Motor neuron (in vitro differentiated cells): Measurements from ENCODE around the gene SF1. TPM values are rescaled to one million over a fixed set of nuclear protein-coding genes. Genes with fewer than 3 reads are reported as not detected.

Source experiments
- ATAC-seq, 8 experiments: fragments of 200-7000 bp; cut with Tn5 transposase; replicated peaks in 6 of 8; 2 replicates each; pipeline ENCODE4 v1.8.0; 2021; ENCODE audit warnings: mild to moderate bottlenecking in 8 of 8, moderate library complexity in 8 of 8
- H3K27ac ChIP-seq, 2 donors: fragments of 250-450 bp; sonication (Bioruptor Pico); 2 replicates each; pipeline ENCODE4 v1.9.0; 2021; ENCODE audit warnings: antibody characterized with exemption in 2 of 2, mild to moderate bottlenecking in 2 of 2, moderate library complexity in 1 of 2
- H3K4me1 ChIP-seq, 2 donors: fragments of 250-450 bp; sonication (Bioruptor Pico); replicated peaks in 1 of 2; 2 replicates each; pipeline ENCODE4 v1.6.1; 2021; ENCODE audit warnings: antibody characterized with exemption in 2 of 2, mild to moderate bottlenecking in 2 of 2, moderate library complexity in 1 of 2
- H3K4me3 ChIP-seq, 5 donors: fragments of 250-450 bp; sonication (Bioruptor Pico); 2 replicates each; pipeline ENCODE4 v1.9.0; 2021; ENCODE audit warnings: antibody characterized with exemption in 5 of 5, mild to moderate bottlenecking in 5 of 5, moderate library complexity in 4 of 5
- WGBS, 10 experiments: fragments of 450-650 bp; shearing (Covaris generic); methylation state at CpG; one replicate each; pipeline ENCODE4 v1.0.0; 2022; 5-methylcytosine and 5-hydroxymethylcytosine counted together
- in situ Hi-C, 9 experiments: fragments of 400-800 bp; cut with MboI; loops; one replicate each; pipeline ENCODE4 v1.15.0; 2021; ENCODE audit warnings: low sequenced_read_pairs in 9 of 9, low pct_unique_long_range_greater_than_20kb in 2 of 9; ENCODE audit not compliant: unreplicated experiment in 9 of 9
- total RNA-seq, 8 experiments: library from RNA; unstranded; fragments of 300-600 nt; gene quantifications; 2 replicates each; pipeline versions ENCODE4 v1.2.3 to v1.2.4, GENCODE V29; 2022

The SF1 gene
- total RNA-seq, 8 experiments from 2014 or later, result 65.8 to 317 (median 98.9) TPM

GRCh38 chr11:64767344-64768299, 10.7 kb downstream of the SF1 start:
- in situ Hi-C loops, result no loop called here
- 0 to 100% (median 57%) methylated on average over 1 to 7 of the region's 19 CpGs; no CpG with 5 or more reads in 4 of the 10 experiments for WGBS, 10 experiments
- Histone ChIP-seq H3K4me3 (no peak overlapping the region), H3K27ac (no peak overlapping the region), H3K4me1 (peaks cover 24 to 27% of the 10 kb centered on the region in 2 donors)
- ATAC-seq, result peak in 6 of 8 experiments; percentile 8 to 60 (median 15)

- in situ Hi-C loops, result no loop called here
- Histone ChIP-seq H3K27ac (no peak overlapping the region), H3K4me1 (peaks cover 31 to 34% of the 10 kb centered on the region in 2 donors), H3K4me3 (no peak overlapping the region)
- ATAC-seq, result no peak
- WGBS, 10 experiments, result 80 to 100% (median 100%) methylated on average over 1 to 2 of the region's 11 CpGs; no CpG with 5 or more reads in 6 of the 10 experiments
Observed at GRCh38 chr11:64766881-64767280, 11.5 kb downstream of the SF1 start.

- Histone ChIP-seq H3K4me1 (peaks cover 37 to 38% of the 10 kb centered on the region in 2 donors), H3K4me3 (no peak overlapping the region), H3K27ac (no peak overlapping the region)
- ATAC-seq, result peak in 1 of 8 experiments; percentile 5
- 90% methylated on average over 2 of the region's 42 CpGs; no CpG with 5 or more reads in 9 of the 10 experiments for WGBS, 10 experiments
- in situ Hi-C loops, result no loop called here
Observed at GRCh38 chr11:64765851-64766665, 12.3 kb downstream of the SF1 start.

- in situ Hi-C loops, result no loop called here
- no peak overlapping the region for H3K27ac ChIP-seq
- H3K4me1 ChIP-seq, result peaks cover 42 to 44% of the 10 kb centered on the region in 2 donors
- no peak for ATAC-seq
- 79 to 100% (median 86%) methylated on average over 1 to 17 of the region's 30 CpGs; no CpG with 5 or more reads in 3 of the 10 experiments for WGBS, 10 experiments
- no peak overlapping the region for H3K4me3 ChIP-seq
Observed at GRCh38 chr11:64765291-64765850, 13.0 kb downstream of the SF1 start.

- no peak for ATAC-seq
- Histone ChIP-seq H3K4me1 (peaks cover 49 to 50% of the 10 kb centered on the region in 2 donors), H3K27ac (peak overlapping the region in 1 of 2 donors; percentile 15), H3K4me3 (no peak overlapping the region)
- in situ Hi-C loops, result no loop called here
- 63 to 100% (median 84%) methylated on average over 1 to 7 of the region's 8 CpGs; no CpG with 5 or more reads in 1 of the 10 experiments for WGBS, 10 experiments
Observed at GRCh38 chr11:64764753-64765152, 13.6 kb downstream of the SF1 start.

- in situ Hi-C loops, result no loop called here
- H3K4me1 ChIP-seq, result peaks cover 55 to 56% of the 10 kb centered on the region in 2 donors
- 11 to 81% (median 22%) methylated on average over 1 to 9 of the region's 11 CpGs; no CpG with 5 or more reads in 2 of the 10 experiments for WGBS, 10 experiments
- peak overlapping the region; percentile 48 to 63 for H3K27ac ChIP-seq
- H3K4me3 ChIP-seq, result no peak overlapping the region
- ATAC-seq, result no peak
Observed at GRCh38 chr11:64764040-64764611, 14.2 kb downstream of the SF1 start.

GRCh38 chr11:64763526-64764039, 14.8 kb downstream of the SF1 start:
- Histone ChIP-seq H3K4me1 (peaks cover 57 to 59% of the 10 kb centered on the region in 2 donors), H3K27ac (peak overlapping the region; percentile 48 to 63), H3K4me3 (no peak overlapping the region)
- ATAC-seq, result no peak
- WGBS, 10 experiments, result 44 to 62% (median 60%) methylated on average over 1 to 2 of the region's 6 CpGs; no CpG with 5 or more reads in 6 of the 10 experiments
- in situ Hi-C loops, result no loop called here

- WGBS, 10 experiments, result 0 to 100% (median 25%) methylated on average over 1 to 9 of the region's 13 CpGs
- peaks cover 57 to 59% of the 10 kb centered on the region in 2 donors for H3K4me1 ChIP-seq
- H3K4me3 ChIP-seq, result no peak overlapping the region
- H3K27ac ChIP-seq, result peak overlapping the region; percentile 48 to 63
- in situ Hi-C loops, result no loop called here
- ATAC-seq, result peak in 4 of 8 experiments; percentile 2 to 40 (median 10)
Observed at GRCh38 chr11:64762674-64763525, 15.4 kb downstream of the SF1 start.

- ATAC-seq, result peak in 1 of 8 experiments; percentile 5
- H3K4me1 ChIP-seq, result peaks cover 57 to 59% of the 10 kb centered on the region in 2 donors
- WGBS, 10 experiments, result 0 to 70% (median 50%) methylated on average over 1 to 2 of the region's 5 CpGs; no CpG with 5 or more reads in 3 of the 10 experiments
- H3K4me3 ChIP-seq, result no peak overlapping the region
- peak overlapping the region; percentile 35 to 63 for H3K27ac ChIP-seq
- in situ Hi-C loops, result no loop called here
Observed at GRCh38 chr11:64762277-64762673, 16.1 kb downstream of the SF1 start.

- in situ Hi-C loops, result no loop called here
- ATAC-seq, result peak in 1 of 8 experiments; percentile 1
- no peak overlapping the region for H3K4me3 ChIP-seq
- H3K27ac ChIP-seq, result peak overlapping the region in 1 of 2 donors; percentile 82
- 57 to 94% (median 71%) methylated on average over 1 to 5 of the region's 7 CpGs; no CpG with 5 or more reads in 2 of the 10 experiments for WGBS, 10 experiments
- peaks cover 57 to 59% of the 10 kb centered on the region in 2 donors for H3K4me1 ChIP-seq
Observed at GRCh38 chr11:64760759-64761420, 17.5 kb downstream of the SF1 start.
